B cell (primary cell): ENCODE results near the gene BCL11A. TPM values are rescaled to one million over a fixed set of nuclear protein-coding genes. Genes with fewer than 3 reads are reported as not detected.
A peak's percentile ranks its signal among the peaks of the same experiment; 100 is the strongest.

ENCODE experiments used
- ATAC-seq: fragments of 200-7000 bp; cut with Tn5 transposase; one replicate; pipeline ENCODE4 v1.10.0; 2021; ENCODE audit warnings: low read depth, mild to moderate bottlenecking, moderate number of reproducible peaks, moderate library complexity
- CTCF ChIA-PET: fragments of 350-600 bp; sonication (Branson Sonifier 250); formaldehyde crosslinking; loops from one replicate; lab custom pipeline; 2021; ENCODE audit warnings: antibody characterized with exemption, inconsistent platforms; lab: Charles Lee
- POLR2A ChIA-PET: fragments of 350-600 bp; sonication (Branson Sonifier 250); formaldehyde crosslinking; loops from one replicate; lab custom pipeline; 2021; ENCODE audit warnings: antibody characterized with exemption; lab: Charles Lee
- DNase-seq: peaks from one replicate; pipeline ENCODE4 v3.0.0; 2013
- H2AFZ ChIP-seq: 2 replicates; pipeline ENCODE4 v1.6.1; 2012; ENCODE audit warnings: mild to moderate bottlenecking, low read depth, low read length; ENCODE audit not compliant: insufficient read depth, poor library complexity, severe bottlenecking
- H3K27ac ChIP-seq, 2 donors: 1 replicate in 1 of 2; 2 replicates in 1 of 2; pipeline ENCODE4 v1.5.1; 2012 to 2013; ENCODE audit warnings: low read length in 2 of 2, mild to moderate bottlenecking in 2 of 2, moderate library complexity in 1 of 2
- H3K27me3 ChIP-seq, 4 experiments: fragments of 200-600 bp in 1 of 4; sonication (generic) in 1 of 4; replicated peaks in 1 of 4; 1 replicate in 2 of 4; 2 replicates in 2 of 4; pipeline versions ENCODE4 v1.6.1 to v1.7.0; 2013 to 2016; ENCODE audit warnings: low read length in 3 of 4, mild to moderate bottlenecking in 2 of 4, mixed read lengths in 1 of 4, moderate library complexity in 1 of 4; ENCODE audit not compliant: insufficient read depth in 4 of 4, control insufficient read depth in 3 of 4; ENCODE audit errors: control extremely low read depth in 1 of 4
- H3K36me3 ChIP-seq, 2 experiments: replicated peaks in 1 of 2; 1 replicate in 1 of 2; 2 replicates in 1 of 2; pipeline versions ENCODE4 v1.6.1 to v1.7.1; 2013; ENCODE audit warnings: low read length in 1 of 2; ENCODE audit not compliant: insufficient read depth in 2 of 2, control insufficient read depth in 1 of 2; ENCODE audit errors: control extremely low read depth in 1 of 2, extremely low read depth in 1 of 2
- H3K4me1 ChIP-seq, 2 donors: fragments of 200-600 bp in 1 of 2; sonication (generic) in 1 of 2; 1 replicate in 1 of 2; 2 replicates in 1 of 2; pipeline versions ENCODE4 v1.5.1 to v1.6.1; 2013 to 2017; ENCODE audit warnings: low read length in 2 of 2; ENCODE audit not compliant: control insufficient read depth in 2 of 2, insufficient read depth in 2 of 2
- H3K4me2 ChIP-seq: replicated peaks from 2 replicates; pipeline ENCODE3; 2012; ENCODE audit warnings: mild to moderate bottlenecking, low read depth, low read length; ENCODE audit not compliant: poor library complexity, severe bottlenecking
- H3K4me3 ChIP-seq, 5 experiments: fragments of 200-600 bp in 1 of 5; sonication (generic) in 1 of 5; 1 replicate in 3 of 5; 2 replicates in 2 of 5; pipeline versions ENCODE4 v1.5.1 to v1.7.0; 2011 to 2016; ENCODE audit warnings: low read length in 4 of 5, mild to moderate bottlenecking in 4 of 5, low read depth in 2 of 5, control low read depth in 1 of 5, moderate library complexity in 1 of 5; ENCODE audit not compliant: insufficient read depth in 1 of 5; ENCODE audit errors: control extremely low read depth in 1 of 5, extremely low read depth in 1 of 5
- H3K79me2 ChIP-seq: fragments of 200-600 bp; sonication (generic); one replicate; pipeline ENCODE4 v1.6.0; 2016; ENCODE audit warnings: low read length; ENCODE audit not compliant: control insufficient read depth, insufficient read depth
- H3K9ac ChIP-seq: fragments of 200-600 bp; sonication (generic); 2 replicates; pipeline ENCODE4 v1.6.1; 2017; ENCODE audit warnings: mild to moderate bottlenecking, low read length, moderate library complexity
- H3K9me3 ChIP-seq, 3 donors: one replicate each; pipeline versions ENCODE4 v1.6.1 to v1.7.1; 2013; ENCODE audit warnings: low read length in 2 of 3; ENCODE audit not compliant: control insufficient read depth in 2 of 3, insufficient read depth in 1 of 3; ENCODE audit errors: control extremely low read depth in 1 of 3
- H4K20me1 ChIP-seq: 2 replicates; pipeline ENCODE4 v1.6.0; 2012; ENCODE audit warnings: mild to moderate bottlenecking, low read length; ENCODE audit not compliant: insufficient read depth, control insufficient read depth, poor library complexity, severe bottlenecking
- H3K27ac Mint-ChIP-seq: one replicate; pipeline ENCODE4 v1.8.0; 2021; ENCODE audit warnings: mixed read lengths
- H3K27me3 Mint-ChIP-seq: one replicate; pipeline ENCODE4 v1.8.0; 2021; ENCODE audit warnings: mixed read lengths
- H3K4me1 Mint-ChIP-seq: one replicate; pipeline ENCODE4 v1.8.0; 2021; ENCODE audit warnings: mixed read lengths
- H3K4me3 Mint-ChIP-seq: one replicate; pipeline ENCODE4 v1.8.0; 2021; ENCODE audit warnings: mixed read lengths
- H3K9me3 Mint-ChIP-seq: one replicate; pipeline ENCODE4 v1.8.0; 2022; ENCODE audit warnings: mixed read lengths; ENCODE audit not compliant: insufficient read depth
- EZH2 ChIP-seq: IDR thresholded peaks from 2 replicates; pipeline ENCODE4 v1.6.1; 2012; ENCODE audit warnings: borderline replicate concordance, low read depth, mild to moderate bottlenecking, moderate library complexity, low read length; ENCODE audit not compliant: insufficient read depth, poor library complexity, severe bottlenecking
- WGBS: methylation state at CpG from one replicate; pipeline ENCODE4 v1.1.5; 2013; ENCODE audit warnings: missing lambda C conversion rate; ENCODE audit not compliant: insufficient coverage; 5-methylcytosine and 5-hydroxymethylcytosine counted together
- intact Hi-C: fragments of 100-400 bp; cut with micrococcal nuclease; formaldehyde crosslinking; loops from one replicate; pipeline ENCODE4 v1.10.0; 2022
- polyA plus RNA-seq: library from polyadenylated mRNA; depleted of rRNA; stranded (reverse); fragments of >200 nt; gene quantifications from 2 replicates; pipeline ENCODE4 v1.2.3, GENCODE V29; 2012
- total RNA-seq, 2 donors: library from RNA; stranded (reverse); fragments of 120-200 nt in 1 of 2; gene quantifications; 1 replicate in 1 of 2; 2 replicates in 1 of 2; pipeline versions ENCODE4 v1.2.3 to v1.2.4, GENCODE V29; 2013 to 2022
- TF ChIP-seq, protein P1 (sequence below): fragments of 200-600 bp; IDR thresholded peaks from one replicate; pipeline ENCODE4 v1.8.0; 2022; ENCODE audit warnings: antibody characterized with exemption, mild to moderate bottlenecking

Gene BCL11A
- total and polyA plus RNA-seq, 2 donors (not counting 1 experiment from before 2014, with no cell fraction given), result 81.8 to 383 TPM

DNA sequence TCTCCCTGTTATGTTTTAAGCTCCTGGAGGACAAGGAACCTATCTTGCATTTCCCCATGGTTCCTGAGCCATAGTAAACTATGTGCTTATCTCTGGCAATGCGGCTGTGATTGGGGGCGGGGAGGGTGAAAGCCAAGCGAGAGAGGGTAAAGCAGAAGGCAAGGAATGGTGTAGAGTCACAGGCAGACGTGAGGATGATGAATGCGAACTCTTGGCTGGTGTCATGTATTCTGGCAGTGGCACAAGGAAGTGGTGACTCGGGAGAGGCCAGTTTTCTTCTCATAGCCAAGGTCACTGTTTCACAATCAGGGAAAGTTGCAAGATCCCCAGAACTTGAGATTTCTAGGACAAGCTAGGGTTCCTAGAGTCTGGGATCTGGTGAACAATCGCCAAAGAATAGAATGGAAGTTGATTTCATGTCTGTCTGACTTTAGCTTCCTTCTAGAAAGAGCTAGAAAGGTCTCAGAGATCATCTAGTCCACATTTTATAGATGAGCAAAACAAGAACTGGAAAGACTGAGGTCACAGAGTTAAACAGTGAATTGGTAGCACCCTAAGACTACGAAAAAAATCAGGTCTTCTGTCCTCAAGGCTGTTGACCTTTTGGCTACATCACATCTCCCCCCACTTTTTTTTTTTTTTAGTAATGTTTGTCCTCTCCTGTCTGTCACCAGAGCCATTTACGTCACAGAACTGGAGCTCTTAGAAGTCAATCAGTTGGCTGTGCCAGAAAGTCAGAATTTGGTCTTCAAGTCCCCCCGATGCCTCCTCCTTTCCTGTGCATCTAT is 137.0 kb downstream of the BCL11A start:
- Mint-ChIP-seq H3K4me1 (peaks cover 62% of the 10 kb centered on the region), H3K27me3 (no peaks in the 10 kb centered on the region), H3K4me3 (no peak overlapping the region), H3K27ac (peak overlapping the region; percentile 81), H3K9me3 (peaks cover 2% of the 10 kb centered on the region)
- H3K79me2 ChIP-seq, result peaks cover 15% of the 10 kb centered on the region
- intact Hi-C loops, result no loop called here
- H4K20me1 ChIP-seq, result no peaks in the 10 kb centered on the region
- ChIA-PET CTCF (interaction anchor here (0.6 to 1.4 kb wide), 4 partner anchors 9 to 106 kb away, joined by 3 to 5 read pairs (median 4); no protein-coding TSS in a partner anchor), POLR2A (no interaction called here)
- H3K4me1 ChIP-seq, result peaks cover 50 to 53% of the 10 kb centered on the region in 2 donors
- peak overlapping the region; percentile 14 for H2AFZ ChIP-seq
- no peak for DNase-seq
- H3K9ac ChIP-seq, result no peak overlapping the region
- 83% methylated on average over 7 of the region's 10 CpGs for WGBS
- ATAC-seq, result no peak
- H3K4me2 ChIP-seq, result peak overlapping the region; percentile 6
- no peak overlapping the region for H3K4me3 ChIP-seq
- peak overlapping the region in 1 of 2 donors; percentile 32 for H3K27ac ChIP-seq
- H3K9me3 ChIP-seq, result no peaks in the 10 kb centered on the region
- H3K27me3 ChIP-seq, result no peaks in the 10 kb centered on the region
- H3K36me3 ChIP-seq, result no peaks in the 10 kb centered on the region
- TF ChIP-seq EZH2, result no peak

DNA sequence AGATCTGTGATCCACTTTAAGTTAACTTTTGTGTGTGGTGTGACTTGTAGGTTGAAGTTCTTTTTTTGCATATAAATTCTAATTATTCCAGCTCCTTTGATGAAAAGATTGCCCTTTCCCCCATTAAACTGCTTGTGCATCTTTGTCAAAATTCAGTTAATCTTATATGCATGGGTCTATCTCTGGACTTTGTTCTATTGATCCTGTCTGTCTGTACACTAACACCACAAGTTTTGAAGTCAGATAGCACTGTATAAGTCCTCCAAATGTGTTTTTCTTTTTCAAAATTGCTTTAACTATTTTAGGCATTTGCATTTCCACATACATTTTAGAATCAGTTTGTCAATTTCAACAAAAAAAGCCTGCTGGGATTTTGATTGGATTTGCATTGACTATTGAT is 137.6 kb downstream of the BCL11A start:
- ChIA-PET CTCF (interaction anchor here (0.7 to 1.4 kb wide), 3 partner anchors 8 to 106 kb away, joined by 3 to 5 read pairs (median 4); no protein-coding TSS in a partner anchor), POLR2A (no interaction called here)
- no peak overlapping the region for H3K4me3 Mint-ChIP-seq
- Histone ChIP-seq H3K9ac (no peak overlapping the region), H3K4me2 (no peak overlapping the region), H4K20me1 (no peaks in the 10 kb centered on the region), H3K79me2 (peaks cover 17% of the 10 kb centered on the region), H3K27me3 (no peaks in the 10 kb centered on the region), H2AFZ (no peak overlapping the region), H3K36me3 (no peaks in the 10 kb centered on the region), H3K9me3 (no peaks in the 10 kb centered on the region), H3K4me1 (peaks cover 54 to 56% of the 10 kb centered on the region in 2 donors), H3K27ac (no peak overlapping the region), H3K4me3 (no peak overlapping the region)
- ATAC-seq (no peak), DNase-seq (no peak)
- H3K27ac Mint-ChIP-seq, result peak overlapping the region; percentile 81
- no peak for TF ChIP-seq EZH2
- TF ChIP-seq, protein P1, sequence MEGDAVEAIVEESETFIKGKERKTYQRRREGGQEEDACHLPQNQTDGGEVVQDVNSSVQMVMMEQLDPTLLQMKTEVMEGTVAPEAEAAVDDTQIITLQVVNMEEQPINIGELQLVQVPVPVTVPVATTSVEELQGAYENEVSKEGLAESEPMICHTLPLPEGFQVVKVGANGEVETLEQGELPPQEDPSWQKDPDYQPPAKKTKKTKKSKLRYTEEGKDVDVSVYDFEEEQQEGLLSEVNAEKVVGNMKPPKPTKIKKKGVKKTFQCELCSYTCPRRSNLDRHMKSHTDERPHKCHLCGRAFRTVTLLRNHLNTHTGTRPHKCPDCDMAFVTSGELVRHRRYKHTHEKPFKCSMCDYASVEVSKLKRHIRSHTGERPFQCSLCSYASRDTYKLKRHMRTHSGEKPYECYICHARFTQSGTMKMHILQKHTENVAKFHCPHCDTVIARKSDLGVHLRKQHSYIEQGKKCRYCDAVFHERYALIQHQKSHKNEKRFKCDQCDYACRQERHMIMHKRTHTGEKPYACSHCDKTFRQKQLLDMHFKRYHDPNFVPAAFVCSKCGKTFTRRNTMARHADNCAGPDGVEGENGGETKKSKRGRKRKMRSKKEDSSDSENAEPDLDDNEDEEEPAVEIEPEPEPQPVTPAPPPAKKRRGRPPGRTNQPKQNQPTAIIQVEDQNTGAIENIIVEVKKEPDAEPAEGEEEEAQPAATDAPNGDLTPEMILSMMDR, result no peak
- H3K4me1 Mint-ChIP-seq, result peaks cover 66% of the 10 kb centered on the region
- intact Hi-C loops, result no loop called here
- H3K9me3 Mint-ChIP-seq, result peaks cover 2% of the 10 kb centered on the region
- no peaks in the 10 kb centered on the region for H3K27me3 Mint-ChIP-seq
